BLaER1 (cell line): ENCODE results near the gene SMIM38.

ENCODE experiments used
- H3K27ac ChIP-seq: shearing (Covaris generic); formaldehyde crosslinking; 2 replicates; pipeline ENCODE4 v1.8.1; 2022
- H3K27me3 ChIP-seq: shearing (Covaris generic); formaldehyde crosslinking; 2 replicates; pipeline ENCODE4 v1.8.1; 2022
- H3K36me3 ChIP-seq: shearing (Covaris generic); formaldehyde crosslinking; 2 replicates; pipeline ENCODE4 v1.8.1; 2022
- H3K4me1 ChIP-seq: shearing (Covaris generic); formaldehyde crosslinking; 2 replicates; pipeline ENCODE4 v1.8.1; 2022
- H3K4me2 ChIP-seq: shearing (Covaris generic); formaldehyde crosslinking; 2 replicates; pipeline ENCODE4 v1.8.1; 2022
- H3K4me3 ChIP-seq: shearing (Covaris generic); formaldehyde crosslinking; 2 replicates; pipeline ENCODE4 v1.8.1; 2022
- H3K9ac ChIP-seq: shearing (Covaris generic); formaldehyde crosslinking; 2 replicates; pipeline ENCODE4 v1.8.1; 2022
- H3K9me3 ChIP-seq: shearing (Covaris generic); formaldehyde crosslinking; 2 replicates; pipeline ENCODE4 v1.8.1; 2022
- H4K20me1 ChIP-seq: shearing (Covaris generic); formaldehyde crosslinking; 2 replicates; pipeline ENCODE4 v1.8.1; 2022
- Cebpa-rat ChIP-seq: shearing (Covaris generic); IDR thresholded peaks from 2 replicates; pipeline ENCODE4 v1.8.1; 2022

The SMIM38 gene

DNA sequence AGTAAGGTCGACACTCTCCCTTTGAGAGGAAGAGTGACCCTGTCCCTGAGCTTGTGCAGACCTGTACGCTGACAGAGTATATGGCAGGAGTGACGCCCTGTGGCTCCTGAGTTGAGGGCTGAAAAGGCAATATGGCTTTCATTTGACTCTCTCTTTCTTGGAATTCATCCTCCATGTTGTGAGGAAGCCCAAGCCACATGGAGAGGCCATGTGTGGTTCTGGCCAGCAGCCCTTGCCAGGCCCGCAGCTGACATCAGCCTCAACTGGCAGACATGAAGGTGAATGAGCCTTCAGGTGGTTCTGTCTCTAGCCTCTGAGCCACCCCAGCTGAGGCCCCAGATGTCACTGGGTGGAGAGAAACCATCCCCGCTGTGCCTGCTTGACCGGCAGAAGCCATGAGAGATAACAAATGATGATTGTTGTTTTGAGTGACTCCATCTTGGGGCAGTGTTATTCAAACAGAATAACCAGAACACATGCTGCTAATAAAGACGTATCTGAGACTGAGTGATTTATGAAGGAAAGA is 31.9 kb downstream of the SMIM38 start:
- H3K9ac ChIP-seq = no peak overlapping the region
- peaks cover 13% of the 10 kb centered on the region for H3K9me3 ChIP-seq
- no peak overlapping the region for H3K4me3 ChIP-seq
- no peak overlapping the region for H3K4me2 ChIP-seq
- H4K20me1 ChIP-seq = no peaks in the 10 kb centered on the region
- no peak overlapping the region for H3K27ac ChIP-seq
- no peaks in the 10 kb centered on the region for H3K27me3 ChIP-seq
- H3K4me1 ChIP-seq = peaks cover 10% of the 10 kb centered on the region
- no peak for TF ChIP-seq Cebpa-rat
- H3K36me3 ChIP-seq = no peaks in the 10 kb centered on the region

DNA sequence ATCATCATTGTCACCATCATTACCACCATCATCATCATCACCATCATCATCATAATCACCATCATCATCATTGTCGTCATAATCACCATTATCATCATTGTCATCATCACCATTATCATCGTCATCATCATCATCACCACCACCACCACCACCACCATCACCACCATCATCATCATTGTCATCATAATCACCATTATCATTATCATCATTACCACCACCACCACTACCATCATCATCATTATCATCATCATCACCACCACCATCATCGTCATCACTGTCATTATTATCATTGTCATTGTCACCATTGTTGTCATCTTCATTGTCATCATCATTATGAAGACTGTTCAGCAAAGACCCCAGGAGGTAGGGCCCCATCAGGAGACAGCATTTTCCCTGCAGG is 33.3 kb downstream of the SMIM38 start:
- Histone ChIP-seq H3K4me1 (no peaks in the 10 kb centered on the region; the same call in 1 of the 2 replicates), H3K9ac (no peak overlapping the region), H3K27ac (no peak overlapping the region), H3K4me3 (no peak overlapping the region), H3K36me3 (no peaks in the 10 kb centered on the region), H3K27me3 (no peaks in the 10 kb centered on the region), H3K9me3 (peaks cover 13% of the 10 kb centered on the region), H4K20me1 (no peaks in the 10 kb centered on the region), H3K4me2 (no peak overlapping the region)
- no peak for TF ChIP-seq Cebpa-rat

DNA sequence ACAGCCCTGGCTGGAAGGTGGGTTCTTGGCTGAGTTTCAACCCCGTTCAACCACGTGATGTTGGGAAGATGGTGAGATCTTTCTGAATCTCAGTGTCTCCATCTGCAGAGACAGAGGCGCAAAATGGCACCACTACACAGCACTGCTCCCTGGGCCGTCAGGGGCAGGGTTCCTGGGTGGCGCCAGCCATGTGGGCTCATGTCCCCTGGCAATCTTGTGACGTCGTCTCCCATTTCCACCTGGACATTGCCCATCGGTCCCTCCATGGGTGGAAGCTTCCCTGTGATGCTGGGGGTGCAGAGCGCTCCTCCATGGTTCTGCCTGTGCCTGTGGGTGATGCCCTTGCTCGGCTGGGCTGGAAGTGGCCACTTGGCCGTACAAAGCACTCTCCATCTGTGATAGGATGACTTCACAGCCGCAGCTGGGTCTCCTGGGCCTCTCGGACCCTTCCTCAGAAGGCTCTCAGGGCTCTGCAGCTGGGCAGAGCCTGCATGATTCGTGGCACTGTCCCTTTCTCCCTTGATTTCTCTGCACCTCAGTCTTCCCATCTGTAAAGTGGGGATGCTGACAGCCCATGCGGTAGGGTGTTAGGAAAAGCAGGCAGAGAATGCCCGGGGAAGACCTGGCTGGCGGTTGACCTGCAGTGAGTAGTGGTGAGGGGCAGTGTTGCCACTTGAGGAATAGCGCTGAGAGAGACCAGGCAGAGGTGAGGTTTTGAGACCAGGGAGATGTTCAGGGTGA is 35.2 kb downstream of the SMIM38 start:
- H3K9me3 ChIP-seq = peaks cover 13% of the 10 kb centered on the region
- H4K20me1 ChIP-seq = no peaks in the 10 kb centered on the region
- no peak overlapping the region for H3K27ac ChIP-seq
- no peaks in the 10 kb centered on the region for H3K36me3 ChIP-seq
- TF ChIP-seq Cebpa-rat = no peak
- no peaks in the 10 kb centered on the region for H3K4me1 ChIP-seq
- H3K27me3 ChIP-seq = no peaks in the 10 kb centered on the region
- H3K4me2 ChIP-seq = no peak overlapping the region
- H3K4me3 ChIP-seq = no peak overlapping the region
- H3K9ac ChIP-seq = no peak overlapping the region

DNA sequence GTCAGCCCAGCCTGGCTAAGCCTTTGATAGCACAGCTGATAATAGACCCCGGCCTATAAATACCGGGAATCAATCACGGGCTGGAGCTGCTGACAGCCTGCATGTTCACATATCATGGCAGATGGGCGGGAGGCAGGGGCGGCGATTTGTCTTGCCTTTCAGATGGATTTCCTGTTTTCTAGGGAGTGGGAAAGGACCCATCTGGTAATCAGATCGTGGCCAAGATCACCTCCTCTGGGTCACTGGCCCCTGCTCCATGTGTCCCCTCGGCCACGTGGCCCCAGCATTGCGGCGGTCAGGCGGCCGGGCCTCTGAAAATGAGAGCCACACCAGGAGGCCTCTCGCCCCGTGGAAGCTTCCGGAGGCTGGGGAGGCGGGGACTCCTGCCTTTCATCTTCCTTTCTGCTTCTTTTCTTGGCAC is 36.6 kb downstream of the SMIM38 start:
- no peak for TF ChIP-seq Cebpa-rat

DNA sequence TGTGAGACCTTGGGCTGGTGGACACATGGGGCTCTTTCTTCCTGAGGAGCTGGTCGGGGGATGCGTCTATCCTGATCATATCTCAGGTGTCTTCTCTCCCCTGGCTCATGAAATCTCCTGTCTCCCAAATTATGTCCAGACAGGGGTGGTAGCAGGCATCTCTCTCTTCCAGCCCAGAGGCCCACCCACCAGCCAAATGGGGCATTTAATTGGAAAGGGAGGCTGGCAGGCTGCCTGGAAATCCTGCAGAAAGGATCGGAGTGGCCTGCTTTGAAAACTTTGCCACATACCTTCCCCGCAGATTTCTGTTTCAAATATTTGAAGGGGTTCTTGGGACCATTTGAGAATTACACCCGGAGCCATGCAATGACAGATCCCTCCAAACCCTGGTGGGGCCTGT is 37.4 kb downstream of the SMIM38 start:
- no peak overlapping the region for H3K4me3 ChIP-seq
- peaks cover 7% of the 10 kb centered on the region for H3K9me3 ChIP-seq
- no peaks in the 10 kb centered on the region for H4K20me1 ChIP-seq
- no peak overlapping the region for H3K27ac ChIP-seq
- no peaks in the 10 kb centered on the region for H3K4me1 ChIP-seq
- no peak overlapping the region for H3K9ac ChIP-seq
- TF ChIP-seq Cebpa-rat = no peak
- no peak overlapping the region for H3K4me2 ChIP-seq
- no peaks in the 10 kb centered on the region for H3K36me3 ChIP-seq
- H3K27me3 ChIP-seq = no peaks in the 10 kb centered on the region

More for the DNA sequence above, 36.6 kb downstream of the SMIM38 start:
- Histone ChIP-seq H4K20me1 (no peaks in the 10 kb centered on the region), H3K4me1 (no peaks in the 10 kb centered on the region), H3K9me3 (peaks cover 13% of the 10 kb centered on the region), H3K4me2 (no peak overlapping the region), H3K4me3 (no peak overlapping the region), H3K27ac (no peak overlapping the region), H3K36me3 (no peaks in the 10 kb centered on the region), H3K9ac (no peak overlapping the region), H3K27me3 (no peaks in the 10 kb centered on the region)

DNA sequence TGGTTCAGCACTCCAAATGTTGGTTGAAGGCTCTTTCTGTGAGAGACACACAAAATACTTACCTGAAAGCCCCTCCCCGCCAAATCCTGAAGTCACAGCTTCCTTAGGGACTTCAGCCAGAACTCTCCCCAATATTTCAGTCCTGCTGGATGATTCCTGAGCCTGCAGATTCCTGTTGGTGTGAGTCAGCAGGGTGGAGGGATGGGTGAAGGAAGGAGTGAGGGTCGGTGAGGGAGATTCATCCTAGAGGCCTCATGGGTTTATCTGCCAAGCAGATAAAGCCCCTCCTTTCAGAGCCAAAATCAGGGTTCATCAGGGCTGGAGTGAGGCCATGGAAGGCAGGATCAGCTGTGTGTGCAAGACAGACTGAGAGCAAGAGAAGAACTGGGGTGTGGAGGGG is 37.9 kb downstream of the SMIM38 start:
- Histone ChIP-seq H3K27me3 (no peaks in the 10 kb centered on the region), H3K4me1 (no peaks in the 10 kb centered on the region), H3K9me3 (peaks cover 2% of the 10 kb centered on the region; the same call in 1 of the 2 replicates), H3K4me3 (no peak overlapping the region), H4K20me1 (no peaks in the 10 kb centered on the region), H3K27ac (no peak overlapping the region), H3K9ac (no peak overlapping the region), H3K4me2 (no peak overlapping the region), H3K36me3 (no peaks in the 10 kb centered on the region)
- no peak for TF ChIP-seq Cebpa-rat

DNA sequence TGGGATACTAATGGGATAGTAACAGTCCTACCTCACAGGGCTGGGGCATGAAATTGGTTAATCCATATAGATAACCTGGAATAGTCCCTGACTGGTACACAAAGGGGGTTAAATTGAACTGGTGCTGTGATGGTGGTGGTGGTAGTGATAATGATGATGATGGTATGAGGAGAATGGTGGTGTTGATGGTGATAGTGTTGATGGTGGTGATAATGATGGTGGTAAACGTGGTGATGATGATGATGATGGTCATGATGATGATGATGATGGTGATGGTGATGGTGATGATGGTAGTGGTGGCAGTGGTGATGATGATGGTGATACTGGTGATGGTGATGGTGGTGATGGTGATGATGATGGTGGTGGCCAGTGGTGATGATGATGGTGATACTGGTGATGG is 38.7 kb downstream of the SMIM38 start:
- TF ChIP-seq Cebpa-rat = no peak
- no peaks in the 10 kb centered on the region for H3K36me3 ChIP-seq
- H3K9ac ChIP-seq = no peak overlapping the region
- H3K4me2 ChIP-seq = no peak overlapping the region
- no peak overlapping the region for H3K4me3 ChIP-seq
- no peaks in the 10 kb centered on the region for H4K20me1 ChIP-seq
- no peaks in the 10 kb centered on the region for H3K4me1 ChIP-seq
- no peaks in the 10 kb centered on the region for H3K9me3 ChIP-seq
- no peak overlapping the region for H3K27ac ChIP-seq
- no peaks in the 10 kb centered on the region for H3K27me3 ChIP-seq

DNA sequence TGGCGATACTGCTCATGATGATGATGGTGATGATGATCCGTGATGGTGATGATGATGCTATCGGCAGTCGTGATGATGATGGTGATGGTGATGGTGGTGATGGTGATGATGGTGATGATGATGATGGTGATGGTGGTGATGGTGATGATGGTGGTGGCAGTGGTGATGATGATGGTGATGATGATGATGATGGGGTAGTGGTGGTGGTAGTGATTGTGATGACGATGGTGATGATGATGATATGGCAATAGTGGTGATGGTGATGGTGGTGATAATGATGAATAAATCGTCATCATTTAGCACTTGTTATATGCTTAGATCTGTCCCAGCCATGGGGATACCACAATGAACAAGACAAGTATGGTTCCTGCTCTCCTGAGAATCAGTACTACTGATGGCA is 39.2 kb downstream of the SMIM38 start:
- Histone ChIP-seq H3K9ac (no peak overlapping the region), H4K20me1 (no peaks in the 10 kb centered on the region), H3K4me1 (no peaks in the 10 kb centered on the region), H3K27ac (no peak overlapping the region), H3K4me3 (no peak overlapping the region), H3K4me2 (no peak overlapping the region), H3K9me3 (no peaks in the 10 kb centered on the region), H3K27me3 (no peaks in the 10 kb centered on the region), H3K36me3 (no peaks in the 10 kb centered on the region)
- TF ChIP-seq Cebpa-rat = no peak

DNA sequence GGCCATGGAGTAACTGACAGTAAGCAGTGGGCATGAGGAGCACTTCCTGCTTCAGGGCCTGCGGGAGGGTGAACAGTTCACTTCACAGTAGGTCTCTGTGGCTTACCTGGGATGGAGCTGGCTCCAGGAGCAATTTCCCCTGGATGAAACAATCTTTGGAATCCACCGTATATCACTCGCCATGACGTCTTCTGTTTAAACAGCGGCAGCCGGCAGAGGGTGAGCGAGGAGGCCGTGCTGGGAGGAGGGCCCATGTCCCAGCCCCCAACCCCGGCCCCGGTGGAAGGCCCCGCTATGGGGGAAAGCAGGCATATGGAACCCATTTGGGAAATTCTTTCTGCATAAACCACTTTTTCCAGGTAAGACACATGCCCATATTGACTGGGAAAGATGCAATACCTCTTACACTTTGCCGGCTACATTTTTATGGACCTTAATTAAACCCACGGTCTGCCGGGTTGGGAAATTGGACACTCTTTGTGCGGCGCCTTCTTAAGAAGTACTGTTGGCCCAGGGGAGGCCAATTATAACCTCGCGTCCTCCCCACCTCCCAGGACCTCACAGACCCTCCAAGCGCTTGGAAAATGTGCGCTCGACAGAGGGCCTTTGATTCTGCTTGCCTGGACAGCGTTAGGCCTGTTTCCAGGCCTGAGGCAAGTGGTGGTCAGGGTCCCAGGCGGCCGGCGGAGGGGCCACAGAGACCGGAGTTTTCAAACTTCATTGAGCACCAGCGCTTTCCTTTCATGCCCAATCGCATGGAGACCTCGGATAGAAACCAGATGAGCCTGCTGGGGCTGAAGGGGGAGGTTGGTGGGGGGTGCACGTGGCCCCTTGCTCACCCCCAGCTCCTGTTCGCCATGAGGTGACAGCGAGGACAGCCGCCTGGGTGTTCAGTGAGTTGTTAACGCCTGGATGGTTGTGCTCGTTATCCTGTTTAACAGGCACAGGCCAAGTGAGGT is 40.4 kb downstream of the SMIM38 start:
- H4K20me1 ChIP-seq = no peaks in the 10 kb centered on the region
- TF ChIP-seq Cebpa-rat = no peak
- no peak overlapping the region for H3K4me3 ChIP-seq
- H3K9ac ChIP-seq = no peak overlapping the region
- H3K4me2 ChIP-seq = no peak overlapping the region
- H3K4me1 ChIP-seq = no peaks in the 10 kb centered on the region
- H3K36me3 ChIP-seq = no peaks in the 10 kb centered on the region
- no peaks in the 10 kb centered on the region for H3K9me3 ChIP-seq
- H3K27ac ChIP-seq = no peak overlapping the region
- H3K27me3 ChIP-seq = no peaks in the 10 kb centered on the region

DNA sequence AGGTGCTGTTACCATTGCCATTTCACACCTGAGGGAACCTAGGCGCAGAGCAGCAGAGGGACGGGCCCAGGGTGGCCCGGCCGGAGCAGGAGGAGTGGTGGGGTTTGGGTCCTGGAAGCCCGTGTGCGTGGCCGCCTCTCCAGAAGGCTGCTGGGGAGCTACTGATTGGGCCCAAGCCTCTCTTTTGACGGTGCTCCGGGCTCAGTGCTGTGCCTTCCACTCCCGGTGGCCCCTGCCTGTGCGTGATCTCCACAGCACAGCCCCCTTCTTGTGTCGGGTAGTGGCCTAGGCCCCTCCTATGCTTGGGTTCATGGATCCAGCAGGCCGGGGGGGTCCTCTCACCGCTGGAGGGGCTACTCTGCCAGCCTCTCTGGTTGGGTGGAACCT is 41.0 kb downstream of the SMIM38 start:
- Histone ChIP-seq H3K36me3 (no peaks in the 10 kb centered on the region), H3K27me3 (no peaks in the 10 kb centered on the region), H3K4me2 (no peak overlapping the region), H3K4me3 (no peak overlapping the region), H3K4me1 (no peaks in the 10 kb centered on the region), H3K9me3 (no peaks in the 10 kb centered on the region), H3K9ac (no peak overlapping the region), H4K20me1 (no peaks in the 10 kb centered on the region), H3K27ac (no peak overlapping the region)
- no peak for TF ChIP-seq Cebpa-rat
